ENCODE measurements around the gene ESYT2. TPM values are rescaled to one million over a fixed set of nuclear protein-coding genes. Genes with fewer than 3 reads are reported as not detected.

ESYT2 gene
- total and polyA plus RNA-seq, 9 of the 15 experiments (the other 6 are each of a cell fraction or from before 2014, with no cell fraction given) = 5.8 to 86.9 (median 64.7) TPM

DNA sequence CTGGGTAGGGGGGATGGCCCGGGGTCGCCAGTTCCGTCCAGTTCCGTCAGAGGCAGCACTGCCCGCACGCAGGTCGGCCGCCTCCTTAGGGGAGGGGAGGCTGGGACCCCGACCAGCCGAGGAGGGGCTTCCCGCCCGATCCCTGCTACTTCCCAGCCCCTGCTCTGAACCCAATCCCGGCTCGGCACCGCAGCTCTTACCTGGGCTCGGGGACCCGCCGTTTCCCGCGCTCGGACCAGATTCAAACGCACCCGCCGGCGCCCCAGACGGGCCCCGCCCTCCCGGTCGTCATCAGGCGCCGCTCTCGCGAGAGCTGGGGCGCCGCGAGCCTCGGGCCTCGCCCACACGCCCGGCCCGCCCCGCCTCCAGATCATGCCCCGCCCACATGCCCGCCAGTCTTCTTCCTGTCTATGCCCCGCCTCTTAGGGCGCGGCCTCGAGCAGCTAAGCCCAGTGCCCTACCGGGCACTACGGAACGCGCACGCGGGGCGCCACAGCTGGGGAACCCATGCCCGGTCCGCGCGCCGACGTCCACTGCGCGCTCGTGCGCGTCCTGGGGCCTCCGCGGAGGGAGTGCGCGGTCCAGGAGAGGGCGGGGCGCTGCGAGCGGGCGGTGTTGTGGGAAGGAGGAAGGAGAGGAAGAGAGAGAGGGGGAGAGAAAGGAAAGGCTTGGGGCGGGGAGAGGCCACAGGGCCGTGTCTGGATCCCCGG is 124.6 kb downstream of the ESYT2 start, which contains the start of gene NCAPG2 (continued):
- TF ChIP-seq, protein P1, sequence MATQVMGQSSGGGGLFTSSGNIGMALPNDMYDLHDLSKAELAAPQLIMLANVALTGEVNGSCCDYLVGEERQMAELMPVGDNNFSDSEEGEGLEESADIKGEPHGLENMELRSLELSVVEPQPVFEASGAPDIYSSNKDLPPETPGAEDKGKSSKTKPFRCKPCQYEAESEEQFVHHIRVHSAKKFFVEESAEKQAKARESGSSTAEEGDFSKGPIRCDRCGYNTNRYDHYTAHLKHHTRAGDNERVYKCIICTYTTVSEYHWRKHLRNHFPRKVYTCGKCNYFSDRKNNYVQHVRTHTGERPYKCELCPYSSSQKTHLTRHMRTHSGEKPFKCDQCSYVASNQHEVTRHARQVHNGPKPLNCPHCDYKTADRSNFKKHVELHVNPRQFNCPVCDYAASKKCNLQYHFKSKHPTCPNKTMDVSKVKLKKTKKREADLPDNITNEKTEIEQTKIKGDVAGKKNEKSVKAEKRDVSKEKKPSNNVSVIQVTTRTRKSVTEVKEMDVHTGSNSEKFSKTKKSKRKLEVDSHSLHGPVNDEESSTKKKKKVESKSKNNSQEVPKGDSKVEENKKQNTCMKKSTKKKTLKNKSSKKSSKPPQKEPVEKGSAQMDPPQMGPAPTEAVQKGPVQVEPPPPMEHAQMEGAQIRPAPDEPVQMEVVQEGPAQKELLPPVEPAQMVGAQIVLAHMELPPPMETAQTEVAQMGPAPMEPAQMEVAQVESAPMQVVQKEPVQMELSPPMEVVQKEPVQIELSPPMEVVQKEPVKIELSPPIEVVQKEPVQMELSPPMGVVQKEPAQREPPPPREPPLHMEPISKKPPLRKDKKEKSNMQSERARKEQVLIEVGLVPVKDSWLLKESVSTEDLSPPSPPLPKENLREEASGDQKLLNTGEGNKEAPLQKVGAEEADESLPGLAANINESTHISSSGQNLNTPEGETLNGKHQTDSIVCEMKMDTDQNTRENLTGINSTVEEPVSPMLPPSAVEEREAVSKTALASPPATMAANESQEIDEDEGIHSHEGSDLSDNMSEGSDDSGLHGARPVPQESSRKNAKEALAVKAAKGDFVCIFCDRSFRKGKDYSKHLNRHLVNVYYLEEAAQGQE (IDR thresholded peaks at IDR 0.05; ENCODE audit: borderline replicate concordance) = peak; percentile 53; the same call in 1 of the 2 replicates
- TF ChIP-seq, protein P1 (CRISPR knock-in tag; IDR thresholded peaks at IDR 0.05; ENCODE audit: low read depth) = peak; percentile 22; the same call in 1 of the 2 replicates
- TF ChIP-seq POLR2H (tag; IDR thresholded peaks at IDR 0.05; ENCODE audit: low read depth) (peak; percentile 88), TAF1 (IDR thresholded peaks at IDR 0.05; ENCODE audit: control insufficient read depth, extremely low read depth, insufficient read depth, low read length, severe bottlenecking) (peak; percentile 82), ZNF584 (CRISPR knock-in tag; IDR thresholded peaks at IDR 0.05; ENCODE audit: low read depth) (peak; percentile 58; the same call in 1 of the 2 replicates), ETV5 (CRISPR knock-in tag; IDR thresholded peaks at IDR 0.05; ENCODE audit: low read depth) (peak; percentile 23; the same call in 1 of the 2 replicates), PPARD (CRISPR knock-in tag; IDR thresholded peaks at IDR 0.05) (no peak), MTA3 (IDR thresholded peaks at IDR 0.05; ENCODE audit: borderline replicate concordance) (peak; percentile 98), ZNF3 (CRISPR knock-in tag; IDR thresholded peaks at IDR 0.05) (no peak), BHLHE40 (IDR thresholded peaks at IDR 0.05; ENCODE audit: low read length) (peak; percentile 88), TBL1XR1 (IDR thresholded peaks at IDR 0.05; ENCODE audit: low read length in 2 of 2) (peak; percentile 18 to 23; a peak in 1 of 4 replicates)
- TF ChIP-seq, protein P2, sequence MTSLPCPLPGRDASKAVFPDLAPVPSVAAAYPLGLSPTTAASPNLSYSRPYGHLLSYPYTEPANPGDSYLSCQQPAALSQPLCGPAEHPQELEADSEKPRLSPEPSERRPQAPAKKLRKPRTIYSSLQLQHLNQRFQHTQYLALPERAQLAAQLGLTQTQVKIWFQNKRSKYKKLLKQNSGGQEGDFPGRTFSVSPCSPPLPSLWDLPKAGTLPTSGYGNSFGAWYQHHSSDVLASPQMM (CRISPR knock-in tag; IDR thresholded peaks at IDR 0.05) = no peak
- TF ChIP-seq, protein P3, sequence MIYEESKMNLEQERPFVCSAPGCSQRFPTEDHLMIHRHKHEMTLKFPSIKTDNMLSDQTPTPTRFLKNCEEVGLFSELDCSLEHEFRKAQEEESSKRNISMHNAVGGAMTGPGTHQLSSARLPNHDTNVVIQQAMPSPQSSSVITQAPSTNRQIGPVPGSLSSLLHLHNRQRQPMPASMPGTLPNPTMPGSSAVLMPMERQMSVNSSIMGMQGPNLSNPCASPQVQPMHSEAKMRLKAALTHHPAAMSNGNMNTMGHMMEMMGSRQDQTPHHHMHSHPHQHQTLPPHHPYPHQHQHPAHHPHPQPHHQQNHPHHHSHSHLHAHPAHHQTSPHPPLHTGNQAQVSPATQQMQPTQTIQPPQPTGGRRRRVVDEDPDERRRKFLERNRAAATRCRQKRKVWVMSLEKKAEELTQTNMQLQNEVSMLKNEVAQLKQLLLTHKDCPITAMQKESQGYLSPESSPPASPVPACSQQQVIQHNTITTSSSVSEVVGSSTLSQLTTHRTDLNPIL (CRISPR knock-in tag; IDR thresholded peaks at IDR 0.05) = no peak
- TF ChIP-seq, protein P4, sequence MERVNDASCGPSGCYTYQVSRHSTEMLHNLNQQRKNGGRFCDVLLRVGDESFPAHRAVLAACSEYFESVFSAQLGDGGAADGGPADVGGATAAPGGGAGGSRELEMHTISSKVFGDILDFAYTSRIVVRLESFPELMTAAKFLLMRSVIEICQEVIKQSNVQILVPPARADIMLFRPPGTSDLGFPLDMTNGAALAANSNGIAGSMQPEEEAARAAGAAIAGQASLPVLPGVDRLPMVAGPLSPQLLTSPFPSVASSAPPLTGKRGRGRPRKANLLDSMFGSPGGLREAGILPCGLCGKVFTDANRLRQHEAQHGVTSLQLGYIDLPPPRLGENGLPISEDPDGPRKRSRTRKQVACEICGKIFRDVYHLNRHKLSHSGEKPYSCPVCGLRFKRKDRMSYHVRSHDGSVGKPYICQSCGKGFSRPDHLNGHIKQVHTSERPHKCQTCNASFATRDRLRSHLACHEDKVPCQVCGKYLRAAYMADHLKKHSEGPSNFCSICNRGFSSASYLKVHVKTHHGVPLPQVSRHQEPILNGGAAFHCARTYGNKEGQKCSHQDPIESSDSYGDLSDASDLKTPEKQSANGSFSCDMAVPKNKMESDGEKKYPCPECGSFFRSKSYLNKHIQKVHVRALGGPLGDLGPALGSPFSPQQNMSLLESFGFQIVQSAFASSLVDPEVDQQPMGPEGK (CRISPR knock-in tag; IDR thresholded peaks at IDR 0.05; ENCODE audit: borderline replicate concordance) = no peak

Measured in K562 (cell line).